HG03354 (cell line): ENCODE data around the gene EMSY.
"Not testable (repeated sequence)": the region's sequence is repeated elsewhere in the genome, so short reads cannot be mapped to it uniquely, and the experiment has no call there.

Experiments
- ATAC-seq: cut with Tn5 transposase; IDR thresholded peaks from one replicate; pipeline ENCODE4 v1.9.1; 2021; ENCODE audit warnings: mild to moderate bottlenecking; ENCODE audit not compliant: unreplicated experiment, poor library complexity, severe bottlenecking

The EMSY gene

GRCh38 chr11:76559346-76559745 lies 114.5 kb downstream of the EMSY start:
- ATAC-seq = no peak

- ATAC-seq = no peak
Observed at GRCh38 chr11:76560219-76560618, 115.4 kb downstream of the EMSY start.

GRCh38 chr11:76561245-76561644 lies 116.4 kb downstream of the EMSY start:
- ATAC-seq = no peak

DNA sequence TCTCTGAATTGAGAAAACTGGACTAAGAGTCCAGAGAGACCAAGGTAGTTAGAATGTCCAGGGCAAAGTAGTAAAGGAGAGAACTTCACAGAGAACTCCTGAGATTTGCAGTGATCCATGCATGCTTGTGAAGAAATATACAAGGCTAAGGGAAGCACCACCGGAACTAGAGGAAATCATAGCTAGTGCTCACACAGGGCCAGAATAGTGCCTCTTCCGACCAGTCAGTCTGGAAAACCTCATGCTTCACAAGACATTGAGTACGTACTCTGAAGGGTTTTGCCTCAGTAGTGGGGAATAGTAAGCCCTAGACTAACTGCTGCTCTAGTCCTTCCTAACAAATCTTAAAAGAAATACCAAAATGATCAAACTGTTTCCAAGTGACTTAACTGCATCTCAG lies 117.7 kb downstream of the EMSY start:
- ATAC-seq = no peak

- no peak for ATAC-seq
Observed at GRCh38 chr11:76564364-76564763, 119.5 kb downstream of the EMSY start.

DNA sequence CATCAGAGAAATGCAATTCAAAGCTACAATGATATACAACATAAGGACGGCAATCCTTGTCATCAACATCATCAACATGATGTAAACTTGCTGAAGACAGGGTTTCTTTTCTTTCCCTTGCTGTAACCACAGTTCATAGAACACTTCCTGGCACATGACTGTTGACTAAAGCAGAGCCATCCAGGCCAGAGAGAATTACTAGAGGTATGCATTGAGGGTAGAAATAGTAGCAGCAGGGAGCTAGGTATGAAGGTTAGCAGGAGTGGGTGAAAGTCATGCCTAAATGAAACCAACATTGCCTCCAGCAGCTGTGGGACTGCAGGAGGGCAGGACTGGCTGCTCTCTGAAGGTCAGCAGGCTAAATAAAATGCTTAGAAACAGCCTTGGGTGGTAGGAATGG lies 122.0 kb downstream of the EMSY start:
- no peak for ATAC-seq

DNA sequence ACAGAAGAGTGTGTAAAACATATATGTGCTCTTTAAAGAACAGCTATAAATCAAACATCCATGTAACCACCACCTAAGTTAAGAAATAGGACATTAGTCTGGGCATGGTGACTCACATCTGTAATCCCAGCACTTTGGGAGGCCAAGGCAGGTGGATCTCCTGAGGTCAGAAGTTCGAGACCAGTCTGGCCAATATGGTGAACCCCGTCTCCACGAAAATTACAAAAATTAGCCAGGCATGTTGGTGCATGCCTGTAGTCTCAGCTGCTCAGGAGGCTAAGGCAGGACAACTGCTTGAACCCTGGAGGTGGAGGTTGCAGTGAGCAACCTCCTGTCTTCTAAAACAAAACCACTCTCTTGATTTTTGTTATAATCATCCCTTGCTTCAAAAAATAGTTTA lies 122.4 kb downstream of the EMSY start:
- ATAC-seq = no peak

GRCh38 chr11:76568139-76568538 lies 123.3 kb downstream of the EMSY start:
- ATAC-seq = no peak

GRCh38 chr11:76568621-76569020 lies 123.8 kb downstream of the EMSY start:
- no peak for ATAC-seq

GRCh38 chr11:76572181-76572875 lies 127.5 kb downstream of the EMSY start:
- ATAC-seq = not testable (repeated sequence)

DNA sequence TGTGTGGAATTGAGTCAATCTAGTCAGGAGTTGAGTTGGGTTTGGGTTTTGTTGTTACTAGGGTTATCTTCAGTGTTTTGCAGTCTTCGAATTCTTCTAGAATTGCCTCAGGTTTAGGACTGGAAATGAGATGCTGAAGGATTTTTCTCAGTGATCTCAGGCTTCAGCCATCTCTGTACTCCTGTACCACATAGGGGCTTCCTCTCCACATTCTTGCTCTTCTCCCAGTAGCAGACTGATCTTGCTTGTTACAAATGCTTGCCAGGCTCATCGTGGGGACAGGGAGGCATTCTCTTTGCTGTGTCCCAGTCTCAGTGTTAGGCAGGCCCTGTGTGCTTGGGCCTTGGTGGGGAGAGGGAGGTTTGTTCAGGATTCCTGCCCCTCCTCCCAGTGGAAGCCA lies 129.6 kb downstream of the EMSY start:
- ATAC-seq = no peak

- ATAC-seq = no peak
Observed at GRCh38 chr11:76574879-76575278, 130.1 kb downstream of the EMSY start.

DNA sequence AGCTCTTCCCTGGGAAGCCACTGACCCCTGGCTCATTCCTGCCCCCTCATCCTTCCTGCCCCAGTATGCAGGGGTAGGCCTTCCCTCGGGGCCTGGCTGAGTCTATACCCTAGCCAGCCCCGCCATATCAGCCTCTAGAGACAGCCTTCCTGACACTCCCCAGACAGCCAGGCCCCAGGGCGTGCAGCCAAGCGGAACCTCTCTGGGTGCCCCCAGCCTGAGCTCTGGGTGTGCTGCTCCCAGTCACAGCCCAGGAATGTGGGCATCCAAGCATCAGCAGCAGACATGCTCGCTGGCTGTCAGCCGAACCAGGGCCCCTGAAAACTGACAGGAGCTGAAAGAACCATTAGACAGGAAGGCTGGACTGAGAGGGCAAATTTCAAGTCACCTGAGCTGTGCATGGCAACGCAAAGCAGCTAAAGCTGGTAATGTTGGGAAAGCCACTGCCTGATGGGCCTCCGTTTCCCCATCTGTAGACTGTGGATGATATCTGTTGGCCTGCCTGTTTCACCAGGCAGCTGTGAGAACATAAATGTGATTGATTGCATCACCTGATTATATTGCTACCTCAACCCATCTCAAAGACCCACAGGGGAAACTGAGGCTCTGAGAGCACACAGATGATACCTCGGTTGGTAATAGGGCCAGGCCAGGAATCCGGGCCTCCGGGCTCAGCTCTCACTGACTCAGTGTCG lies 132.6 kb downstream of the EMSY start:
- ATAC-seq = no peak

DNA sequence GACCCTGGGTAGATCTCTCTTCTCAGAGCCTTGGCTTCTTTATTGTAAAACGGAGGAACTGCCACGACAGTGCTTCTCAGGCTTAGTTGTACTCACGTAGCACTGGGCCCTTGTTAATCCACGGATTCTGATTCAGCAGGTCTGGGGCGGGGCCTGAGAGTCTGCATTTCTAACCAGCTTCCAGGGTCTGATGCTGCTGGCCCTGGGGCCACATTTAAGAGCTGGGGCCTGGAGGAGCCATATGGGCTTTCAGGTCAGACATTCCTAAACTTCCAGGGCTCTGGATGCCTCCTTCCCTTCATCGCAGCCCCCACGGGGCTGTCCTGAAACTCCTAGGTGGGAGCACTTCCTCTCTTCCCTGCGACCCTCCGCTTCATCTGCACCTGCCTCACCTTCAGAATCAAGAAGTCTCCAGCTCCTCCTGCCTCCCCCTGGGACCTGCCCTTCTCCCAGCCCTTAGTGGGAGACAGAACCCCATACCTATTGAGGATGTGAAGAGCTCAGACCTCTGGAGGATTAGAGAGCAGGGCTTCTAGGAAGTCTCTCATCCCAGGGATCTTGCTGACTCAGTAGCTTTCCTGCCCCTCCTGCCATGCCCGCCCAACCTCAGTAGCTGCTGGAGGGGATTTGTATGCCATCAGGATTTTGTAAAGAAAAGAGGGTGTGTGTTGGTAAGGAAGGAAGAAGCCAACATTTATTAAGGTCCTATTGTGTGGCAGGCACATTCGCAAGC lies 133.3 kb downstream of the EMSY start:
- ATAC-seq = no peak

DNA sequence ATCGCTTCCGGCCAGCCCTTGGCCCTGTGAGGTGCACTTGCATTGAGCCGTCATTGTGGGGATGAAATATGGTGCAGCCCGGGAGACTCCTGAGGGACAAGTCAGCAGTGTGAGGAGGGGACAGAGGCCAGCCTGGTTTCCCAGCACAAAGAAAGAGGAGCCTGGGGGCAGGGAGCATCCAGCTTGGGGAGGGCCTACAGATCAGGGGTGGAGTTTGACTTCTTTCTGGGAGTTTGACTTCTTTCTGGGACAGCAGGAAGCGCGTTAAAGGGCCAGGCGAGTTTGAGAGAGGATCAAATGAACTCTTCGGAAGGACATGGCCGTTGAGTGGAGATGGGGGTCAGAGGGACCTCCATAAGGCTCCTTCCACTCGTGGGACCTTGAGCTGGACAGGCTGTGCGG lies 133.8 kb downstream of the EMSY start:
- no peak for ATAC-seq

DNA sequence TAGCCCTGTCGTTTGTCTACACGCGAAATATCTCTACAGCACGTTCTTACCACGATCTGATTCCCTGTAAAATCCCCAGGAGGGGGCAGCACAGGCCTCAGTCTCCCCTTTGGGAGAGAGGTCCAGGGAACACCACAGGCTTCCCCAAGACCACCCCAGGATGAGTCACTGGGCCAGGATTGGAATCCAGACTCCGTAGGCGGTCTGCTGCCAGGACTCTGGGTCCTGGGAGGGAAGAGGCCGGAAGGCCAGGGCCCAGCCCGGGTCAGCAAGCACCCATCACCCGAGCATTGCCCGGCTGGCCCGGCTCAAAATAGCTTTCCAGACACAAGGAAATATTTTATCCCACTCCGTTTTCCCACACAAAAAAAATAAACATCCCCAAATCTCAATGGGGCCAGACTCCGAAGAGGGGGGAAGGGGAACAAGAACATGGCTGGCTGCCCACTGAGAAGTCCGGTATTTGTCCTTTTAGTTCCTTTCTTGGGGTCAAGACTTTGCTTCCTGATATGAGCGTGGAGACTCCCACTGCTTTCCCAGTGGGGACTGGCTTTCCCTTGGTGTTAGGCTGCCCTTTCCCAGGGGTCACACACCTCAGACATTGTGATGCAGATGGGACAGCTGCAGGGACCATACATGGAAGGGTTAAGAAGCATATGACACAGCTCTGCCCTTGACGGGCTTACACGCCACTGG lies 134.4 kb downstream of the EMSY start:
- no peak for ATAC-seq

- ATAC-seq = no peak
Observed at GRCh38 chr11:76579752-76580151, 134.9 kb downstream of the EMSY start.

GRCh38 chr11:76582471-76582870 lies 137.7 kb downstream of the EMSY start:
- ATAC-seq = not testable (repeated sequence)

DNA sequence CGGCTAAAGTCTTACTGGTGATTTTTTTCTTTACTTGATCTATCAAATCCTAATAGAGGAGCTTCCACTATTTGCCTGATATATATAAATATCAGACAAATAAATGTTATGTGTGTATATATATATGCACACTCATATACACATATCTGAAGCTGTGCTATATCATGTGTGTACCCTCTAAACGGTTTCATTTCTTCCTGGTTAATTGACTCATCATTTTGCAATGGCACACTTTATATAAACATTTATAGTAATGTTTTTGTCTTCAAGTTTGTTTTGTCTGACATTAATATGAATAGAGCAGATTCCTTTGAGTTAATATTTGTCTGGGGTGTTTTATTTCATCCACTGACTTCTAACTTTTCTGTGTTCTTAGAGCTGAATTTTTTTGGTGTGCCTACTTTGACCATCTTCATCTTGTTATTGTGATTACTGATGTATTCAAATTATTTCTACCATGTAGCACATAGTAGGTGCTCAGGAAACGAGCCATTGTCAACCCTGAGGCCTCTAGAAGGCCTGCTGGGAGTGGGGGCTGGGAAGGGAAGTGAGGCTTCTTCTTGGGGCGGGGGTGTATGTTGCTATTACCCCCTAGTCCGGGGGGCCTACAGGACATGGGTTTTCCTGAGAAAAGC lies 143.1 kb downstream of the EMSY start:
- ATAC-seq = no peak
